GM12878 (cell line): ENCODE results near the gene DIP2B. TPM values are rescaled to one million over a fixed set of nuclear protein-coding genes. Genes with fewer than 3 reads are reported as not detected.

Experiments
- CBX3 ChIP-seq: fragments of 200-600 bp; sonication (generic); IDR thresholded peaks from 2 replicates; pipeline ENCODE4 v1.6.1; 2016; ENCODE audit warnings: low read depth, borderline replicate concordance
- MTA3 ChIP-seq: IDR thresholded peaks from 2 replicates; pipeline ENCODE4 v1.6.1; 2012; ENCODE audit warnings: low read length, inconsistent platforms, borderline replicate concordance
- RUNX3 ChIP-seq: IDR thresholded peaks from 2 replicates; pipeline ENCODE4 v1.6.1; 2012; ENCODE audit warnings: low read length, inconsistent platforms
- polyA plus RNA-seq, 11 experiments: library from polyadenylated mRNA; depleted of rRNA in 4 of 11; unstranded in 6 of 11; stranded (reverse) in 5 of 11; fragments of >200 nt; fragmentation: Nextera tagmentation in 4 of 11; fragmentation: Illumina TruSeq in 1 of 11; extraction: Ambion mirVana in 4 of 11; extraction: Trizol in 1 of 11; gene quantifications; 1 replicate in 1 of 11; 2 replicates in 10 of 11; pipeline versions ENCODE4 v1.2.1 to v1.2.3, GENCODE V29; 2011 to 2016; ENCODE audit warnings: inconsistent platforms in 2 of 11, missing spikeins in 2 of 11, low read depth in 1 of 11
- total RNA-seq, 4 experiments: library from RNA; depleted of rRNA in 3 of 4; stranded (reverse); fragments of >200 nt in 3 of 4; fragmentation: Illumina TruSeq in 1 of 4; extraction: Trizol in 1 of 4; gene quantifications; 2 replicates each; pipeline versions ENCODE4 v1.2.1 to v1.2.3, GENCODE V29; 2013 to 2021
- TF ChIP-seq, protein P1 (sequence below): fragments of 450-650 bp; IDR thresholded peaks from 2 replicates; pipeline ENCODE4 v1.6.1; 2017; ENCODE audit warnings: mild to moderate bottlenecking, moderate library complexity
- TF ChIP-seq, protein P2 (sequence below): fragments of 450-650 bp; formaldehyde crosslinking; IDR thresholded peaks from 2 replicates; pipeline ENCODE4 v1.4.0; 2020; ENCODE audit warnings: mild to moderate bottlenecking, moderate library complexity

Gene DIP2B
- total and polyA plus RNA-seq, 10 of the 15 experiments (the other 5 are each of a cell fraction or from before 2014, with no cell fraction given), result 4.5 to 30.0 (median 18.6) TPM

DNA sequence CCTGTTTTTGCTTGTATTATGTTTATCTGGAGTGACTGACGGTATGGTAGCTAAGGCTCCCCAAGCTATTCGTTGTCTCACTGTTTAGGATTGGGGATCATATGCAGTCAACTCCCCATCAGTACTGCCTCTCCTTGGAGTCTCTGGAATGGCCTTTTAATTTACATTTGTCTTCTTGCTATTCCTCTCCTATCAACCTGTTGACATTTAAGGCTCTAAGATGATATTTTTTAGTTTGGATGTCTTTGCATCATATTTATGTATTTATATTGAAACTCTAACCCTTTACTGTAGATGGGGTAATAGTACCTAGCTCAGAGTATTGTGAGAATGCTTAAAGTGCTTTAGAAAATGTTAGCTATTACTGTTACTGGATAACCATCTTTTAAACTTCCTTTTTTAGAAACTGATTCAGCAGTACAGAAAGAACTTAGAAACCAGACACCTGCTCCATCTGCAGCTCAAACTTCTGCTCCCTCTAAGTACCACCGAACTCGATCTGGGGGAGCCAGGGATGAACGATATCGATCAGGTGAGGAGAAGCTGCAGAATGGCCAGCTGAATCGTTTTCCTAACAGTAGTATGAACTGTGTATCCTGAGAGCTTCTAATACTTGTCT lies 135.6 kb downstream of the DIP2B start (continued):
- no peak for TF ChIP-seq RUNX3
- TF ChIP-seq, protein P1, sequence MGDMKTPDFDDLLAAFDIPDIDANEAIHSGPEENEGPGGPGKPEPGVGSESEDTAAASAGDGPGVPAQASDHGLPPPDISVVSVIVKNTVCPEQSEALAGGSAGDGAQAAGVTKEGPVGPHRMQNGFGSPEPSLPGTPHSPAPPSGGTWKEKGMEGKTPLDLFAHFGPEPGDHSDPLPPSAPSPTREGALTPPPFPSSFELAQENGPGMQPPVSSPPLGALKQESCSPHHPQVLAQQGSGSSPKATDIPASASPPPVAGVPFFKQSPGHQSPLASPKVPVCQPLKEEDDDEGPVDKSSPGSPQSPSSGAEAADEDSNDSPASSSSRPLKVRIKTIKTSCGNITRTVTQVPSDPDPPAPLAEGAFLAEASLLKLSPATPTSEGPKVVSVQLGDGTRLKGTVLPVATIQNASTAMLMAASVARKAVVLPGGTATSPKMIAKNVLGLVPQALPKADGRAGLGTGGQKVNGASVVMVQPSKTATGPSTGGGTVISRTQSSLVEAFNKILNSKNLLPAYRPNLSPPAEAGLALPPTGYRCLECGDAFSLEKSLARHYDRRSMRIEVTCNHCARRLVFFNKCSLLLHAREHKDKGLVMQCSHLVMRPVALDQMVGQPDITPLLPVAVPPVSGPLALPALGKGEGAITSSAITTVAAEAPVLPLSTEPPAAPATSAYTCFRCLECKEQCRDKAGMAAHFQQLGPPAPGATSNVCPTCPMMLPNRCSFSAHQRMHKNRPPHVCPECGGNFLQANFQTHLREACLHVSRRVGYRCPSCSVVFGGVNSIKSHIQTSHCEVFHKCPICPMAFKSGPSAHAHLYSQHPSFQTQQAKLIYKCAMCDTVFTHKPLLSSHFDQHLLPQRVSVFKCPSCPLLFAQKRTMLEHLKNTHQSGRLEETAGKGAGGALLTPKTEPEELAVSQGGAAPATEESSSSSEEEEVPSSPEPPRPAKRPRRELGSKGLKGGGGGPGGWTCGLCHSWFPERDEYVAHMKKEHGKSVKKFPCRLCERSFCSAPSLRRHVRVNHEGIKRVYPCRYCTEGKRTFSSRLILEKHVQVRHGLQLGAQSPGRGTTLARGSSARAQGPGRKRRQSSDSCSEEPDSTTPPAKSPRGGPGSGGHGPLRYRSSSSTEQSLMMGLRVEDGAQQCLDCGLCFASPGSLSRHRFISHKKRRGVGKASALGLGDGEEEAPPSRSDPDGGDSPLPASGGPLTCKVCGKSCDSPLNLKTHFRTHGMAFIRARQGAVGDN, result no peak
- no peak for TF ChIP-seq MTA3
- TF ChIP-seq CBX3, result no peak
- TF ChIP-seq, protein P2, sequence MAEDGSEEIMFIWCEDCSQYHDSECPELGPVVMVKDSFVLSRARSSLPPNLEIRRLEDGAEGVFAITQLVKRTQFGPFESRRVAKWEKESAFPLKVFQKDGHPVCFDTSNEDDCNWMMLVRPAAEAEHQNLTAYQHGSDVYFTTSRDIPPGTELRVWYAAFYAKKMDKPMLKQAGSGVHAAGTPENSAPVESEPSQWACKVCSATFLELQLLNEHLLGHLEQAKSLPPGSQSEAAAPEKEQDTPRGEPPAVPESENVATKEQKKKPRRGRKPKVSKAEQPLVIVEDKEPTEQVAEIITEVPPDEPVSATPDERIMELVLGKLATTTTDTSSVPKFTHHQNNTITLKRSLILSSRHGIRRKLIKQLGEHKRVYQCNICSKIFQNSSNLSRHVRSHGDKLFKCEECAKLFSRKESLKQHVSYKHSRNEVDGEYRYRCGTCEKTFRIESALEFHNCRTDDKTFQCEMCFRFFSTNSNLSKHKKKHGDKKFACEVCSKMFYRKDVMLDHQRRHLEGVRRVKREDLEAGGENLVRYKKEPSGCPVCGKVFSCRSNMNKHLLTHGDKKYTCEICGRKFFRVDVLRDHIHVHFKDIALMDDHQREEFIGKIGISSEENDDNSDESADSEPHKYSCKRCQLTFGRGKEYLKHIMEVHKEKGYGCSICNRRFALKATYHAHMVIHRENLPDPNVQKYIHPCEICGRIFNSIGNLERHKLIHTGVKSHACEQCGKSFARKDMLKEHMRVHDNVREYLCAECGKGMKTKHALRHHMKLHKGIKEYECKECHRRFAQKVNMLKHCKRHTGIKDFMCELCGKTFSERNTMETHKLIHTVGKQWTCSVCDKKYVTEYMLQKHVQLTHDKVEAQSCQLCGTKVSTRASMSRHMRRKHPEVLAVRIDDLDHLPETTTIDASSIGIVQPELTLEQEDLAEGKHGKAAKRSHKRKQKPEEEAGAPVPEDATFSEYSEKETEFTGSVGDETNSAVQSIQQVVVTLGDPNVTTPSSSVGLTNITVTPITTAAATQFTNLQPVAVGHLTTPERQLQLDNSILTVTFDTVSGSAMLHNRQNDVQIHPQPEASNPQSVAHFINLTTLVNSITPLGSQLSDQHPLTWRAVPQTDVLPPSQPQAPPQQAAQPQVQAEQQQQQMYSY (CRISPR knock-in tag), result no peak
